Motor neuron (in vitro differentiated cells): ENCODE measurements around the gene KRT7. TPM values are rescaled to one million over a fixed set of nuclear protein-coding genes. Genes with fewer than 3 reads are reported as not detected.

Experiments
- ATAC-seq, 8 experiments: fragments of 200-7000 bp; cut with Tn5 transposase; replicated peaks in 6 of 8; 2 replicates each; pipeline ENCODE4 v1.8.0; 2021; ENCODE audit warnings: mild to moderate bottlenecking in 8 of 8, moderate library complexity in 8 of 8
- H3K27ac ChIP-seq, 2 donors: fragments of 250-450 bp; sonication (Bioruptor Pico); 2 replicates each; pipeline ENCODE4 v1.9.0; 2021; ENCODE audit warnings: antibody characterized with exemption in 2 of 2, mild to moderate bottlenecking in 2 of 2, moderate library complexity in 1 of 2
- H3K4me1 ChIP-seq, 2 donors: fragments of 250-450 bp; sonication (Bioruptor Pico); replicated peaks in 1 of 2; 2 replicates each; pipeline ENCODE4 v1.6.1; 2021; ENCODE audit warnings: antibody characterized with exemption in 2 of 2, mild to moderate bottlenecking in 2 of 2, moderate library complexity in 1 of 2
- H3K4me3 ChIP-seq, 5 donors: fragments of 250-450 bp; sonication (Bioruptor Pico); 2 replicates each; pipeline ENCODE4 v1.9.0; 2021; ENCODE audit warnings: antibody characterized with exemption in 5 of 5, mild to moderate bottlenecking in 5 of 5, moderate library complexity in 4 of 5
- WGBS, 10 experiments: fragments of 450-650 bp; shearing (Covaris generic); methylation state at CpG; one replicate each; pipeline ENCODE4 v1.0.0; 2022; 5-methylcytosine and 5-hydroxymethylcytosine counted together
- in situ Hi-C, 9 experiments: fragments of 400-800 bp; cut with MboI; loops; one replicate each; pipeline ENCODE4 v1.15.0; 2021; ENCODE audit warnings: low sequenced_read_pairs in 9 of 9, low pct_unique_long_range_greater_than_20kb in 2 of 9; ENCODE audit not compliant: unreplicated experiment in 9 of 9
- total RNA-seq, 8 experiments: library from RNA; unstranded; fragments of 300-600 nt; gene quantifications; 2 replicates each; pipeline versions ENCODE4 v1.2.3 to v1.2.4, GENCODE V29; 2022

Gene KRT7
- total RNA-seq, 8 experiments from 2014 or later = 0.78 to 5.8 (median 2.4) TPM; not detected in 2

DNA sequence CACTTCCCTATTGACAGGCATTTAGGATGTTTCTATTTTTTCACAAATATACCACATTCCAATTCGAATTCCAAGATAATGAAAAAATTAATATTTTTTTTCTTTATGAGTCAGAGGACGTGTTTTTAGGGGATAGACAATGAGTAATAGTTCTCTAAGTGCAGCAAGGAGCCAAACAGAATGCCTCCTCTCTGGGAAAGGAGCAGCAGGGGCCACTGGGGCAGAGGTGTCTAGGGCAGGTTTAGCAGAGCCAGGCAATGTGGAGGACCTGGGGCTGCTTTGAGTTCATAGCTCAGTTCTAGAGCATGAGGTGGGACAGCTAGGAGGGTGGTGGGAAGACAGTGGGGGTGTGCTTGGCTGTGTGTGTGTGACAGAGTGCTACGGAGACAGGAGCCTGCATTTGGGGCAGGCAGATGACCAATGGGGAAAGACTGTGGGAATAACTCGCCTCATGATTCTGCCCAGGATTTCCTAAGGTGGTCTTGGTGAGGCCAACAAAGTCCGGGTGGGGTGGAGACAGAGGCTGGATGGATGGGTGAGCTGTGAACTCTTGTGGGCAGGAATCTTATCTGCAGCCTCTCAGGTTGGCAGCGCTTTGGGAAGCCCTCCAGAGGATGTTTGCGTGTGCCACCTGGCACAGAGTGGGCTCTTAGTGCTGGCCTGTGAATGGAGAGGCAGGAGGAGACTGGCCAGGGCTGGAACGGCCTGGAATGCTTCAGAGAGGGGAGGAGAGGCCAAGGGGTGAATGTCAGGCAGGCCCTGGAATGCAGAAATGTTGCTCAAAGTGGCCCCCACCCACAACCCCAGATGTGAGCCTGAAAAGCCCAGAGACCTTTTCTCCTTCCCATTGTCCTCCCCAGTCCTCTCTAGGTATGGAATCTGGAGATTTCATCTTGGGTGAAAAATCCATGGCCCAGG is 2.4 kb upstream of the KRT7 start:
- Histone ChIP-seq H3K4me3 (no peak overlapping the region), H3K4me1 (no peaks in the 10 kb centered on the region), H3K27ac (no peak overlapping the region)
- in situ Hi-C loops = no loop called here
- 0 to 63% (median 27%) methylated on average over 1 to 6 of the region's 8 CpGs; no CpG with 5 or more reads in 2 of the 10 experiments for WGBS, 10 experiments
- peak in 2 of 8 experiments; percentile 28 to 44 for ATAC-seq

DNA sequence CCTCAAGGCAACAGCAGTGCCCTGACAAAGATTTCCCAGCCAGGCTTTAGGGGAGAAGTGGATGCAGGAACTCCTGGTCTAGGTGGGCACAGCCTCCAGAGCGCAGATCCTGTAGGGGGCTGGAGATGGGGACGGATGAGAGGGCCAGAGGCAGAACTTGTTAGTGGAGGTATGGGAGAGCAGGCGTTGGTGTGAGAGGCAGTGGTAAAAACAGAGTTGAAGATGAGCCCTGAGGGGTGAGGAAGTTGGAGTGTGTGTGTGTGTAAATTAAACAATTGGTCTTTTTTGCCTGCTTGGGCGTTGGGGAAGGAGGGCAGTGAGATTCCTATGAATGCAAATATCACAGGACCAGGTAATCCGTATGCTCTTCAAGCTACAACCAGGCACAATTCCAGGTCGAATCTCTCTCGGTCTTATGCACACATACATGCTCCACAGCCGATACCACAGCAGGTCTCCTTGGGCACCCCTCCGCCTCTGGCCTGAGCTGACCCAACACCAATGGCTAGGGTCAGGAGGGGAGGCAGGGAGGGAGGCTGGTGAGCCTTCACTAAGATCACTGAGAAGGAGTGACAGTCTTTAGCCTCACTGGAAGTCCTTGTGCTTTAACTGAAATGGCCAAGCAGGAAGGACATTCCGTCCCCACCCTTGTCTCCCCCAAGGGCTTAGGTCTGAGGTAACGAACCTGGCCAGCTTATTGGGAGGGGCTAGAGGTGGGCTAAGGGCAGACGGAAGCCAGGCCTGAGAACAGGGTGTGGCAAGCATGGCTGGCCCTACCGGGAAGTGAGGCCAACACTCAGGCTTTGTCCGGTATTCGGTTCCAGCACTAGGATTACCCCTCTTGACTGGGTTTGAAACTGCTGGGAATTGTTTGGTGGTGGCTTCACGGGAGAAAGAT is 1.5 kb upstream of the KRT7 start:
- Histone ChIP-seq H3K4me1 (no peaks in the 10 kb centered on the region), H3K4me3 (no peak overlapping the region), H3K27ac (no peak overlapping the region)
- ATAC-seq = peak in 1 of 8 experiments; percentile 39
- WGBS, 10 experiments = 50 to 100% (median 71%) methylated on average over 2 to 7 of the region's 16 CpGs
- in situ Hi-C loops = no loop called here

DNA sequence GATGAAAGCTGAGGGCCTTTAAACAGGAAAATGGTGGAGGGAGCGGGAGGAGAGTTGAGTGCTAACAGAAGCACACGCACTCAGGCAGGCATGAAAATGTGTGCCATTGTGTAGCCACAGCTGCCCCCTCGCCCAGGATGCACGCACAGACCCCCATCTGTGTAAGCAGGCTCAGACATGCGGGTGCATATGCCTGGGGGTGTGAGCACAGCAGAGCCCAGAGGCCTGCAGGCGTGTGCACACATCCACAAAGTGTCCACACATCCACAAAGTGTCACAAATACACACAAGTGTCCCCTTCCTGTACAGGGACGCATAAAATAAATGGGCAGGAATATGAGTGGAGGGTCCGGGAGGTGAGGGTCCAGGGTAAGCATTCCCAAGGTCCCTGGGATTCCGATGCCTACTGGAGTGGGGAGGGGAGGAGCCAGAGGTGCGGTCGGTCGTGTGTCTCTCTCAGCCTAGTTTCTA is 805 bp upstream of the KRT7 start:
- H3K27ac ChIP-seq = no peak overlapping the region
- H3K4me3 ChIP-seq = no peak overlapping the region
- WGBS, 10 experiments = 11 to 100% (median 60%) methylated on average over 1 to 6 of the region's 12 CpGs; no CpG with 5 or more reads in 5 of the 10 experiments
- H3K4me1 ChIP-seq = no peaks in the 10 kb centered on the region
- in situ Hi-C loops = no loop called here
- no peak for ATAC-seq

DNA sequence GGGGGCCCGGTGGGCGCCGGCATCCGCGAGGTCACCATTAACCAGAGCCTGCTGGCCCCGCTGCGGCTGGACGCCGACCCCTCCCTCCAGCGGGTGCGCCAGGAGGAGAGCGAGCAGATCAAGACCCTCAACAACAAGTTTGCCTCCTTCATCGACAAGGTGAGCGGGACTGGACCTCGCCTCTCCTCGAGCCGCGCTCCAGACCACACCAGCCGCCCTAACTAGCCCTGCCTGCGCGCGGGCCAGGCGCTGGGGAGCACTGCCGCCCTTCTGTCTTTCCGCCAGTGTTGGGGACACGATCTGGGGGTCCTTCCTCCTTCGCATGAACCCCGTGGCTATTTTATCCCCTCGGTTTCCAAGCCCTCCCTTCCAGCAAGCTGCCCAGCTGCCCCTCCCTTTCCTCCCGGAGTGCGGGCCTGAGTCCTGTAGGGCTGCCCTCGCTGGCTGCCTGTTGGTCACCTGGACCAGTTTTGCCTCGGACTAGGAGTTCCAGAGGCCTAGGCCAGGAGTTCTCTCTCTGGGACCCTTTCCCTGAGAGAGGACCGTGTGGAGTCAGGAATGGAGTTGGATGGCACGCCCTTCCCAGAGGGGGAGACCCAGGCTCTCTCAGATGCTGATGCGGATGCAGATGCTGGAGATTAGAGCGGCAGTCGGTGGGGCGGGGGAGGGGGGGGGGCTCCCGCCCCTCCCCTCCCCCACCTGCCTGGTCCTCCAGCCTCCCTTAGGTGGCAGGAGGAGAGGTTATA is 592 bp downstream of the KRT7 start:
- no peak for ATAC-seq
- H3K27ac ChIP-seq = no peak overlapping the region
- WGBS, 10 experiments = 0 to 20% (median 11%) methylated on average over 1 to 17 of the region's 40 CpGs; no CpG with 5 or more reads in 5 of the 10 experiments
- in situ Hi-C loops = no loop called here
- no peak overlapping the region for H3K4me3 ChIP-seq
- H3K4me1 ChIP-seq = no peaks in the 10 kb centered on the region

DNA sequence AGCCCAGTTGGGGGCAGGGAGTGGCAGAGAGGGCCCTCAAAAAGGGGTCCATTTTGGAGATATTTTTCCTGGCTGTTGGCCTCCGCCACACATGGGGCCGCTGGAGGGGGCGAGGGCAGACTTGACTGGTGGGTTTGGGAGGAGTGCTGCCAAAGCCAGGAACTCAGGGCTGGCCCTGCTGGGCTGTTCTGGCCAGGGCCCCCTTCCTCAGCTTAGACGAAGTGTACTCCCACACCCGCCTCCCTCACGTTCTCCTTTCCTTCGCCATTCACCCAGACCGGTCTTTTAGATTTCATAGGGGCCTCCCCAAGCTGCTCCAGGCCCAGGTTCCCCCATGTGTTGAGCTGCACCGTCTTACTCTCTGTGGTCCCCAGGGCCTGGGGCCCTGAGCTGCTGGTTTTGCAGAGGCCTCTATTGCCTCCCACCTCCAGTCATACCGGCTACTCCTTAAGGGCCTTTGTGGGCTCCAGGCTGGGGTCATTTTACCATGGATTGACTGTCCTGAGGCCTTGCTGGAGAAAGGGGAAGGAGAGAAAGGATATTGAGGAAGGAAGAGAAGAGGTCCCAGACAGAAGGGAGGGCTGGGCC is 1.3 kb downstream of the KRT7 start:
- in situ Hi-C loops = no loop called here
- ATAC-seq = no peak
- WGBS, 10 experiments = 20 to 100% (median 90%) methylated on average over 1 to 4 of the region's 10 CpGs; no CpG with 5 or more reads in 4 of the 10 experiments
- H3K4me3 ChIP-seq = no peak overlapping the region
- no peaks in the 10 kb centered on the region for H3K4me1 ChIP-seq
- H3K27ac ChIP-seq = no peak overlapping the region

DNA sequence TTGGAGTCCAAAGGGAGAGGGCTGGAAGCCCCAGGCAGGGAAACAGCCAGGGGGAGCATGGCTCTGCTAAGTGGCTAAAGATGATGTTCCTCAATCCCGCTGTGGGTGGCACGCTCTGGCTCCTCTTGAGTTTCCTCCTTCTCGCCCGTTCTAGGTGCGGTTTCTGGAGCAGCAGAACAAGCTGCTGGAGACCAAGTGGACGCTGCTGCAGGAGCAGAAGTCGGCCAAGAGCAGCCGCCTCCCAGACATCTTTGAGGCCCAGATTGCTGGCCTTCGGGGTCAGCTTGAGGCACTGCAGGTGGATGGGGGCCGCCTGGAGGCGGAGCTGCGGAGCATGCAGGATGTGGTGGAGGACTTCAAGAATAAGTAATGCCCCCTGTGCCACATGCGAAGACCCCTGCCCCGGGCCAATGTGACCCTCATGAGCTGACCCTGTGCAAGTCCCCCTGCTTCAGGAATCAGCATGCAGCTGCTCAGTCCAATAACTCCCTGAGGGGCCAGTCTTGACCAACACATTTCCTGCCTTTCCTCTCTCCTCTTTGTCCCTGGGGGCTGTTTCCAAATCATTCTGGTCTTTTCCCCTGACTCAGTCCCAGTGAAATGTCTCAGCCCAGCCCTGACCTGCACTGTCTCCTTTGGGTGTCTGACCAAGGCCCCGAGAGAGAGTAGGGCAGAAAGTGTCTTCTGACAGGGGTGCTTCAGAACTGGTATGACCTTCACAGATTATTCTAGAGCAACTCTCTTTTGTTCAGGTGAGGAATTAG is 2.1 kb downstream of the KRT7 start:
- no peak overlapping the region for H3K27ac ChIP-seq
- no peaks in the 10 kb centered on the region for H3K4me1 ChIP-seq
- WGBS, 10 experiments = 30 to 100% (median 75%) methylated on average over 1 to 6 of the region's 15 CpGs; no CpG with 5 or more reads in 3 of the 10 experiments
- in situ Hi-C loops = no loop called here
- H3K4me3 ChIP-seq = no peak overlapping the region
- no peak for ATAC-seq

DNA sequence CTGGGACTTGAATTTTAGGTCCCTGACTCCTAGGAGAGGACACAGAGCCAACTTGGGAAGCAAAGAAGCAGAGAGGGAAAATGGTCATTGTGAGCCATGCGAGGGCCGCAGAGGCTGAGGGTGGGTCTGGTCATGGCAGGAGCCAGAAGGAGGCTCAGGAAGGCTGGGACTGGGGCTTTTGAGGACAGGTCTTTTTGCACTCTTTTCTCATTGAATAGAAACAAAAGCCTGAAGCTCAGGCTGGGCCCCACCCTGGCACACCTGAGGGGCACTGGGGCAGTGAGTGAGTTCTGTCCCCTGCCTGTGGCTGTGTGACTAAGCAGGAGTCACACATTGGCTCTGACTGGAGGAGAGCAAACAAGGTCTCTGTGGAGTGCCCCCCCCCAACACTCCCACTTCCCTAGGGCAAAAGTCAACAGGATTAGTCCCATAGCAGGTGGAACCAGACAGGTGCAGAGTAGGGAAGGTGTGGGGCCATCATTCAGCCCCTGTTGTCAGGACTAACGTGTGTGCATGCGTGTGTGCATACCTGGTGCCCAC is 2.8 kb downstream of the KRT7 start:
- no peak for ATAC-seq
- WGBS, 10 experiments = 0 to 100% (median 92%) methylated on average over 1 to 2 of the region's 4 CpGs; no CpG with 5 or more reads in 3 of the 10 experiments
- H3K4me1 ChIP-seq = no peaks in the 10 kb centered on the region
- no peak overlapping the region for H3K4me3 ChIP-seq
- no peak overlapping the region for H3K27ac ChIP-seq
- in situ Hi-C loops = no loop called here

DNA sequence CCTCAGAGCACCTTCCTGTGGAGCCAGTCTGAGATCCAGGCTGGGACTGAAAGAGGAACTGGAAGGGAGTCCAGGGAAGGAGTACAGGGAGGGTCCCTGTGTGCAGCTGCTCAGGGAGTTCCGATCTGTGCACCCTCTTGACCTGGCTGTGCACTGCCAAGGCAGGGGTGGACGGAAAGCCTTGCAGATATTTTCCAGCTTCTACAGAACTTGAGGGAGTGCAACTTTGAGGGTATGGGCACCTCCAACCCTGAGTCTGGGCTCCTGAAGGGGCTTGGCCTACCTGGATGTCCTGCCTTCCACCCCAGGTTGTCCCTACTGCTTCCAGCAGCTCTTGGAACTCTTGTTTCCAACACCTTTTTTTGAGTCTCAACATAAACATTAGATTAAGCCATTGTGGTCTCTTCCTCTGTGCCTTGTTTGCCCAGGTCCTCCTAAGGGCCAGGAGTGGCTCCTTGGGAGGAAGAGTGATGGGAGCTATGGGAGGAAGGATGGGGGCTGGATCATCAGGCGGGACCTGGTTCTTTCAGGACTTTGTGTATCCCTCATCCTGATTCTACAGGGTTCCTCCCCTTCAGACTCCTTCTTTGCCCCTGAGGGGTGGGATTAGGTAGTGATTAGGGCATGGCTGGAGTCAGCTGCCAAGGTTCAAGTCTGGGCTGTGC is 3.5 kb downstream of the KRT7 start:
- WGBS, 10 experiments = 40 to 100% (median 83%) methylated on average over 1 of the region's 3 CpGs; no CpG with 5 or more reads in 7 of the 10 experiments
- no peak overlapping the region for H3K27ac ChIP-seq
- in situ Hi-C loops = no loop called here
- H3K4me3 ChIP-seq = no peak overlapping the region
- no peak for ATAC-seq
- no peaks in the 10 kb centered on the region for H3K4me1 ChIP-seq

DNA sequence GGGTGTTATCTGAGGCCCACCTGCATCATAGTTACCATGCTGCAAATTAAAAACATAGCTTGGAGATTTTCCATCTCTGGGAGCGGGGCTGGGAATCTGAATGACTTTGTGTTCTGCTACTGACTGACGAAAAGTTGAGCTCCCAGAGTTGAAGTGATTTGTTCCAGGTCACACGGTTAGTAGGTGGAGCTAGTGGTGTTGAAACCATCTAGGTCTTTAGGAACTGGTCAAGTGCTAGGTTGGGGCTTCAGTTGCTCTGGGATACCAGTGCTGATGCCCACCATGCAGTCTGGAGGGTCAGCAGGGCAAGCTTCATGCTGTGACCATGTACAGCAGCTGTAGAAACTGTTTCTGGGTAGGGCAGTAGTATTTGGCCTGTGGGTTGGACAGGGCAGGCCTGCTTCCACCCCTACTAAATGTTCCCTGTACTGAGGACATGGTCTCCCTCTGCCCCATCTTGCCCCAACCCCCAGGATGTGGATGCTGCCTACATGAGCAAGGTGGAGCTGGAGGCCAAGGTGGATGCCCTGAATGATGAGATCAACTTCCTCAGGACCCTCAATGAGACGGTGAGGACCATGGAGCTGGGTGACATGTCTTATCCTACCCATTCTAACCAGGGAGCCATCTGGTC is 5.3 kb downstream of the KRT7 start:
- WGBS, 10 experiments = 38 to 100% (median 88%) methylated on average over 1 to 2 of the region's 4 CpGs; no CpG with 5 or more reads in 3 of the 10 experiments
- Histone ChIP-seq H3K4me3 (no peak overlapping the region), H3K27ac (no peak overlapping the region), H3K4me1 (no peaks in the 10 kb centered on the region)
- ATAC-seq = no peak
- in situ Hi-C loops = no loop called here

DNA sequence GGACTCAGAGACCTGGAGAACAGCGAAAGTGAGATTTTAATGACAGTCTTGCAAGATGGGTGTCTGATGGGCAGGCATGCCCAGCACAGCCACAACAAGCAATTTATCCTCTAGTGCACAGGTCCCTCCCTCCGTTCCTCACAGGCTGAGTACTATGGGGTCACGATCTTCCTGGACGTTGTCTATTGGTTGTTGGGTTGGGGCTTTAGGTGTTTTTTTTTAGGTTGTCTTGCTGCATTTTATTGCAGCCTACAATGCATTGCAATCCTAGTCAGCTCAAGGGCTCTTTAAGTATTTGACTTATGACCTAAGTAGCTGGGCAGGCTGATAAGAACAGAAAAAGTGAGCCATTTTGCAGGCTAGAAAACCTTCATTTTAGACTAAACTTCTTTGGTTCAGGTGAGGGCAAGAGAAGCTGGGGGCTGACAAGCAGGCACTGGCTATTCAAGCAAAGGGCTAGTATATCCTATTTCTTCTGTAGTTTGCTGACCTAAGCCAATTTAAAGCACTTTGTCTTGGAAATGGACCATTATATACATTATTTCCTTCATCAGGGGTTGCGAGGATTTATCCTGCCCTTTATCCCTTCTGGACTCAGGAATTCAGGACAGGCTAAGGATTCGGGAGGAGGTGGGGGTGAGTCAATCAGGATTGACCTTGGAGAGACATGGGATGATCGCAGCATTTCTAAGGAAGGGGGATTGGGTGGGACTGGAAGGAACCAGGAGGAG is 6.0 kb downstream of the KRT7 start:
- Histone ChIP-seq H3K4me1 (no peaks in the 10 kb centered on the region), H3K4me3 (no peak overlapping the region), H3K27ac (no peak overlapping the region)
- WGBS, 10 experiments = 40 to 100% (median 80%) methylated on average over 1 to 6 of the region's 7 CpGs; no CpG with 5 or more reads in 1 of the 10 experiments
- in situ Hi-C loops = no loop called here
- ATAC-seq = no peak
